Posterior cingulate gyrus (tissue), 11 donors: ENCODE results near the gene TRIM64.
A peak's percentile ranks its signal among the peaks of the same experiment; 100 is the strongest.
"Not testable (repeated sequence)": the region's sequence is repeated elsewhere in the genome, so short reads cannot be mapped to it uniquely, and the experiment has no call there.

Experiments used
- DNase-seq, 10 donors: peaks; one replicate each; pipeline versions ENCODE4 v3.0.0 to v3.0.0-alpha.2; 2020 to 2021; ENCODE audit warnings: mixed read lengths in 3 of 10
- intact Hi-C: fragments of 100-400 bp; cut with DNase I; formaldehyde crosslinking; loops from one replicate; pipeline ENCODE4 v1.15.1; 2023

Gene TRIM64, protein sequence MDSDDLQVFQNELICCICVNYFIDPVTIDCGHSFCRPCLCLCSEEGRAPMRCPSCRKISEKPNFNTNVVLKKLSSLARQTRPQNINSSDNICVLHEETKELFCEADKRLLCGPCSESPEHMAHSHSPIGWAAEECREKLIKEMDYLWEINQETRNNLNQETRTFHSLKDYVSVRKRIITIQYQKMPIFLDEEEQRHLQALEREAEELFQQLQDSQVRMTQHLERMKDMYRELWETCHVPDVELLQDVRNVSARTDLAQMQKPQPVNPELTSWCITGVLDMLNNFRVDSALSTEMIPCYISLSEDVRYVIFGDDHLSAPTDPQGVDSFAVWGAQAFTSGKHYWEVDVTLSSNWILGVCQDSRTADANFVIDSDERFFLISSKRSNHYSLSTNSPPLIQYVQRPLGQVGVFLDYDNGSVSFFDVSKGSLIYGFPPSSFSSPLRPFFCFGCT

DNA sequence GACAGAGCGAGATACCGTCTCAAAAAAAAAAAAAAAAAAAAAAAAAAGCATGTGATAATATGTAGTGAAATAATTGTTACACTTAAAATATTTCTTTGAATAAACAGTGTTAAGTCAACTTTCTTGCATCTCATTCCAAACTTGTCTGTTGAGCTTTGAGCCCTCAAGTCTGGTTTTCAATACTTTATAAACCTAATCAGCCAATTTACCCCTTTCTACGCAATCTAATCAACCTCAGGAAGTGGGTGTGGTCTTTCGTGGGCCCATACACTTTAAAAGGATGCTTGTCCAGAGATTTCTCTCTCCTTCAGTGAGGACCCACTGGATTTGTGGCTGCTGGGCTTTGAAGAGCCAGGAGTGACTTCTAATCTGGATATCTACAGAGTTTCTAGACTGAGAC, at the start of gene TRIM64:
Gene TRIM64 (plus strand): TSS at position 301 of the 400 bp plus-strand sequence. CDS start 2,467 bp downstream, outside the sequence.
- intact Hi-C loops, DNase-seq: not testable (repeated sequence)

DNA sequence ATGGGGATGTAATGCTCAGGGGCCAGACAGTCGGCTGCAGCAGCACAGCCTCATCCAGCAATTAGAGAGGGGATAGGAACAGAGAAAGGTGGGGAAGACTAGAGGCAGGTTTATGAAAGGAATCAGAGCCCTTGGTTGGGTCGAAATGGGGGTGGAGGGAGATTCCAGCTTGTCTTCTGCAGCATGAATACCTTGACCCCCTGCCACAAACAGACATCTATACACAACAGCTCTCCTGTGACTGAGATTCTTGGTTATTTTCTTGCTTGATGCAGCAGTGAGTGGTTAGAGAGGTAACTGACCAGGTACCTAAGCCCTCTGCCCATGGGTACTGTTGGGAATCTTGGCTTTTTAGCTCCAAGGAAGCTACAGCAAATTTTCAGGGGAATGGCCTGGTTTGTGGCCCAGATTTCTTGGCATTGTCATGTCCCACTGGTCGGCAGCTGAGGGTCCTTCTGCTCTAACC, 43.6 kb upstream of the TRIM64 start, which contains the start of gene TRIM49D1:
Gene TRIM49D1 (minus strand): TSS at position 51 of the 466 bp plus-strand sequence. CDS start 4,535 bp downstream, outside the sequence.
- DNase-seq: peak in 2 of 10 donors; percentile 2 to 30
- intact Hi-C loops: no loop called here

DNA sequence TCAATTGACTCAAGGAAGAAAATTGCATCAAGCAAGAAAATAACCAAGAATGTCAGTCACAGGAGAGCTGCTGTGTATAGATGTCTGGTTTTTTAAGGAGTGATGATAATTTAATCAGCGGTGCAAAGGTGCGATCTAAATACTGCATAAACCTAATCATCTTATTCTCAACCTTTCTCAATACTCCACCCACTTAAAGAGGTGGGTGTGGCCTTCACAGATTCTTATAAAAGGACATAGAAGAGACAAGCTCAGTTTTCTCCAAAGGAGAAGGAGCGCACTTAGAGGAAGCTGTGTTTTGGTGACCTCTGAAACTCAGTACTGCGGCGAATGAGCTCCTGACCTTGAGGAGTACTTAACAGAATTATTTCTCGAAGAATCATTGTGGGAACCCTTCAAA, 42.1 kb upstream of the TRIM64 start, which contains the start of gene TRIM49D2:
Gene TRIM49D2 (plus strand): TSS at position 301 of the 400 bp plus-strand sequence. CDS start 2,698 bp downstream, outside the sequence.
- DNase-seq, intact Hi-C loops: not testable (repeated sequence)

DNA sequence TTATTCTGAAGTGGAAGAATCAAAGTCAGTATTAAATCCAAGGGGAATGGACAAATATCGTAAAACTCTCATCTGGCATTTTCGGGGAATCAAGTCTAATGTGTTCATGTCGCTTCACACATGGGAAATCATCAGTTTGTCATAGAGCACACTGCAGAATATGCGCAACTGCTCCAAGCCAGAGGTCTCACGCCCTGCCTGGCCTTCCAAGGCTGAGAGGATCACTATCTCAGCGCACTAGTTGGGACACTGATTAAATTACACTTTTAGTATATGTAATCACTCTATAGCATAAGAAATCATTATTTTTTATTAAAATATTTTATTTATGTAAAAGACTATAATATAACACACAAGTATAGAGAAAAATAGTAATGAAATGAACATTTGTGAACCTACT, 5.0 kb upstream of the TRIM64 start:
- intact Hi-C loops: not testable (repeated sequence)
- peak in 2 of 10 donors; percentile 3 to 11 for DNase-seq
